ENCODE results near the gene SERPINB6. TPM values are rescaled to one million over a fixed set of nuclear protein-coding genes. Genes with fewer than 3 reads are reported as not detected.

Gene SERPINB6
- total and polyA plus RNA-seq, 9 of the 15 experiments (the other 6 are each of a cell fraction or from before 2014, with no cell fraction given): 86.6 to 211 (median 143) TPM

GRCh38 chr6:2989332-2990247, 18.2 kb upstream of the SERPINB6 start (continued):
- no peak for TF ChIP-seq ZNF184 (CRISPR knock-in tag; IDR thresholded peaks at IDR 0.05)
- TF ChIP-seq DLX4 (CRISPR knock-in tag; IDR thresholded peaks at IDR 0.05): no peak
- TF ChIP-seq CREB5 (CRISPR knock-in tag; IDR thresholded peaks at IDR 0.05): no peak
- no peak; the same call in 1 of the 2 replicates for TF ChIP-seq DMBX1 (CRISPR knock-in tag; IDR thresholded peaks at IDR 0.05; ENCODE audit: borderline replicate concordance)
- peak; percentile 64; the same call in 1 of the 2 replicates for TF ChIP-seq CEBPB (tag; IDR thresholded peaks at IDR 0.05)
- TF ChIP-seq ZNF592 (IDR thresholded peaks at IDR 0.05): no peak
- TF ChIP-seq ARID1B (IDR thresholded peaks at IDR 0.05): peak; percentile 5; the same call in 1 of the 2 replicates
- no peak for TF ChIP-seq HNRNPK (IDR thresholded peaks at IDR 0.05; ENCODE audit: low read depth, low read length, poor library complexity, severe bottlenecking)
- peak; percentile 68 for TF ChIP-seq EP300 (IDR thresholded peaks at IDR 0.05; ENCODE audit: low read length)
- peak; percentile 24; the same call in 1 of the 2 replicates for TF ChIP-seq ZZZ3 (IDR thresholded peaks at IDR 0.05)
- TF ChIP-seq IFI16 (CRISPR knock-in tag; IDR thresholded peaks at IDR 0.05): no peak
- TF ChIP-seq FOXA1 (IDR thresholded peaks at IDR 0.05; ENCODE audit: borderline replicate concordance): no peak
- no peak; the same call in 1 of the 2 replicates for TF ChIP-seq BRD4 (IDR thresholded peaks at IDR 0.05)
- peak; percentile 40 for TF ChIP-seq RBBP5 (IDR thresholded peaks at IDR 0.05; ENCODE audit: borderline replicate concordance, insufficient read depth, low read length, poor library complexity, severe bottlenecking)
- peak; percentile 100 for TF ChIP-seq PRDM10 (IDR thresholded peaks at IDR 0.05; ENCODE audit: partially characterized antibody)
- peak; percentile 58; the same call in 1 of the 2 replicates for TF ChIP-seq ILF3 (IDR thresholded peaks at IDR 0.05; ENCODE audit: borderline replicate concordance)
- no peak for TF ChIP-seq ZNF77 (CRISPR knock-in tag; IDR thresholded peaks at IDR 0.05)

Measured in K562 (cell line).